ENCODE data around the gene PSMB10. TPM values are rescaled to one million over a fixed set of nuclear protein-coding genes. Genes with fewer than 3 reads are reported as not detected.

PSMB10 gene
- total and polyA plus RNA-seq, 2 of the 8 experiments (the other 6 are each of a cell fraction or from before 2014, with no cell fraction given): 32.1 to 61.9 TPM

DNA sequence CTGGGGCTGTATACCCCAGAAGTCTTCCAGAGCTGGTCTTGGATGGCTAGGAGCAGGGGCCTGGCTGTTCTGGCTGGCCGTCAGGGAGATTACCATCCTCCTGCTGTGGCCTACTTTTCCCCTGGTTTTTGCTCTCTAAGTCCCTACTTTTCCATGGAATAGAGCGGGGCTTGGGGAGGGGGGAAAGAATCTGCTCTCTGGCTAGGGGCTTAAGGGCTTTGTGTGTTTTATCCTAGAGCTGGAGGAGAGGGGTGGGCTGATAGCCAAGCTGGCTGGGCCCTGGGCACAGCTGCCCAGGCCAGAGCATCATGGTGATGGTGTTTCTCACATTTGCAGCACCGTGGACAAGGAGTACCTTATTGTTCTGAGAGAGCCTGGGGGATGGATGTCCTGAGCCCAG, 48.3 kb downstream of the PSMB10 start (continued):
- no peak for TF ChIP-seq TCF12 (IDR thresholded peaks at IDR 0.05; ENCODE audit: low read depth, low read length)
- TF ChIP-seq SAP30 (IDR thresholded peaks at IDR 0.05; ENCODE audit: insufficient read depth, insufficient replicate concordance, low read length): no peak
- TF ChIP-seq BRCA1 (IDR thresholded peaks at IDR 0.05; ENCODE audit: low read depth, low read length): no peak
- TF ChIP-seq, protein P1, sequence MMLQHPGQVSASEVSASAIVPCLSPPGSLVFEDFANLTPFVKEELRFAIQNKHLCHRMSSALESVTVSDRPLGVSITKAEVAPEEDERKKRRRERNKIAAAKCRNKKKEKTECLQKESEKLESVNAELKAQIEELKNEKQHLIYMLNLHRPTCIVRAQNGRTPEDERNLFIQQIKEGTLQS (IDR thresholded peaks at IDR 0.05; ENCODE audit: insufficient read depth, low read depth, low read length): no peak
- no peak for TF ChIP-seq YY1 (IDR thresholded peaks at IDR 0.05; ENCODE audit: low read depth, low read length)

All from H1 (cell line).